Right atrium auricular region (tissue), 2 donors: ENCODE data around the gene CRIM1. TPM values are rescaled to one million over a fixed set of nuclear protein-coding genes. Genes with fewer than 3 reads are reported as not detected.
A peak's percentile ranks its signal among the peaks of the same experiment; 100 is the strongest.

Source experiments
- DNase-seq: peaks from one replicate; pipeline ENCODE4 v3.0.0-alpha.2; 2019; ENCODE audit warnings: low spot score
- H3K27ac ChIP-seq, 2 donors: fragments of 200-600 bp; sonication (generic); 1 replicate in 1 of 2; 2 replicates in 1 of 2; pipeline ENCODE4 v1.5.1; 2016 to 2019
- H3K27me3 ChIP-seq, 2 donors: fragments of 200-600 bp; sonication (generic); one replicate each; pipeline versions ENCODE4 v1.5.1 to v1.6.0; 2017 to 2019
- H3K36me3 ChIP-seq: fragments of 200-600 bp; sonication (generic); one replicate; pipeline ENCODE4 v1.5.1; 2016
- H3K4me1 ChIP-seq, 2 donors: fragments of 200-600 bp; sonication (generic); one replicate each; pipeline versions ENCODE4 v1.5.1 to v1.6.0; 2017 to 2019
- H3K4me3 ChIP-seq, 2 donors: fragments of 200-600 bp; sonication (generic); 1 replicate in 1 of 2; 2 replicates in 1 of 2; pipeline ENCODE4 v1.5.1; 2017 to 2019; ENCODE audit warnings: mild to moderate bottlenecking in 1 of 2, moderate library complexity in 1 of 2
- H3K9me3 ChIP-seq, 2 donors: fragments of 200-600 bp; sonication (generic); one replicate each; pipeline ENCODE4 v1.5.1; 2019
- total RNA-seq, 2 donors: library from RNA; depleted of rRNA; stranded (reverse); fragments of >200 nt; gene quantifications; one replicate each; pipeline ENCODE4 v1.1.0, GENCODE V29; 2016
- TF ChIP-seq, protein P1 (sequence below), 2 donors: fragments of 200-600 bp; sonication (generic); IDR thresholded peaks; one replicate each; pipeline ENCODE4 v1.5.1; 2019; ENCODE audit warnings: antibody characterized with exemption in 2 of 2

Gene CRIM1
- total RNA-seq, 2 donors from 2014 or later, result 49.1 to 71.3 TPM

GRCh38 chr2:36490749-36491148 lies 135.2 kb downstream of the CRIM1 start:
- no peak for DNase-seq
- TF ChIP-seq, protein P1, sequence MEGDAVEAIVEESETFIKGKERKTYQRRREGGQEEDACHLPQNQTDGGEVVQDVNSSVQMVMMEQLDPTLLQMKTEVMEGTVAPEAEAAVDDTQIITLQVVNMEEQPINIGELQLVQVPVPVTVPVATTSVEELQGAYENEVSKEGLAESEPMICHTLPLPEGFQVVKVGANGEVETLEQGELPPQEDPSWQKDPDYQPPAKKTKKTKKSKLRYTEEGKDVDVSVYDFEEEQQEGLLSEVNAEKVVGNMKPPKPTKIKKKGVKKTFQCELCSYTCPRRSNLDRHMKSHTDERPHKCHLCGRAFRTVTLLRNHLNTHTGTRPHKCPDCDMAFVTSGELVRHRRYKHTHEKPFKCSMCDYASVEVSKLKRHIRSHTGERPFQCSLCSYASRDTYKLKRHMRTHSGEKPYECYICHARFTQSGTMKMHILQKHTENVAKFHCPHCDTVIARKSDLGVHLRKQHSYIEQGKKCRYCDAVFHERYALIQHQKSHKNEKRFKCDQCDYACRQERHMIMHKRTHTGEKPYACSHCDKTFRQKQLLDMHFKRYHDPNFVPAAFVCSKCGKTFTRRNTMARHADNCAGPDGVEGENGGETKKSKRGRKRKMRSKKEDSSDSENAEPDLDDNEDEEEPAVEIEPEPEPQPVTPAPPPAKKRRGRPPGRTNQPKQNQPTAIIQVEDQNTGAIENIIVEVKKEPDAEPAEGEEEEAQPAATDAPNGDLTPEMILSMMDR (IDR thresholded peaks at IDR 0.05), result no peak
- peaks cover 0 to 18% of the 10 kb centered on the region in 2 donors for H3K4me1 ChIP-seq

DNA sequence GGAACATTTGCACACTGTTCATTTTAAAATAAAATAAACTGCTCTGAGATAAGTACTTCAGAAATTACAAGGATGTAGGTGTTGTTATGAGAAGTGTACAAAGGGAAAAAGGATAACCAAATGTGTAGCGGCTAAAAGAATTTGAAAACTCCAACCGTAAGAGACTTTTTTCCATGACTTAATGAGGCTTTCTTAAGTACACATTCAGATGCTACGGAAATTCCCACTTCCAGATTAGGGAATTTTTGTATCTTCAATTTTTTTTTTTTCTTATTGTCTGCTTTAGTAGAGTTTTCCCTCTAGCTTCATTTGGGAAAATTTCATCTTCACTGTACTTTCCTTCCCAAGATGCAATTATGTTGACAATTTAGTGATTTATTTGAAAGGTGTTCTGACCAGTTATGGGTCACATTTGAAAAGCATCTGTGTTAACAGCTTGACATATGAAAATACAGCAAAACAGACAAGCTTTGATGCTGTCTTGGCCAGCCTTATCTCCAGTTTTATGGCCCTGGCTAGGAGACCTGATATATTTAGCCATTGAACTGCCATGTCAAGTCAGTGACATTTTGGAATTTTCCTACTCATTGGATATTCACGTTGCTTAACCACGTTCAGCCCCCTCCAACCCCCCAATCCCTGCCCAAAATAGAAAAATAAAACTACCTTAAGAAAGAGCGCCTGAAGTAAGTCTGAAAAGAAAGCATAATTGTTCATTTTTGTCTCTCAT lies 136.8 kb downstream of the CRIM1 start:
- Histone ChIP-seq H3K36me3 (no peaks in the 10 kb centered on the region), H3K27ac (peak overlapping the region in 1 of 2 donors; percentile 15), H3K9me3 (no peaks in the 10 kb centered on the region), H3K4me1 (peaks cover 0 to 2% of the 10 kb centered on the region in 2 donors), H3K27me3 (no peaks in the 10 kb centered on the region), H3K4me3 (no peak overlapping the region)
- TF ChIP-seq, protein P1 (IDR thresholded peaks at IDR 0.05), result no peak
- no peak for DNase-seq

More at GRCh38 chr2:36490749-36491148, 135.2 kb downstream of the CRIM1 start:
- Histone ChIP-seq H3K4me3 (no peak overlapping the region), H3K9me3 (no peaks in the 10 kb centered on the region), H3K27ac (no peak overlapping the region), H3K36me3 (no peaks in the 10 kb centered on the region), H3K27me3 (no peaks in the 10 kb centered on the region)

DNA sequence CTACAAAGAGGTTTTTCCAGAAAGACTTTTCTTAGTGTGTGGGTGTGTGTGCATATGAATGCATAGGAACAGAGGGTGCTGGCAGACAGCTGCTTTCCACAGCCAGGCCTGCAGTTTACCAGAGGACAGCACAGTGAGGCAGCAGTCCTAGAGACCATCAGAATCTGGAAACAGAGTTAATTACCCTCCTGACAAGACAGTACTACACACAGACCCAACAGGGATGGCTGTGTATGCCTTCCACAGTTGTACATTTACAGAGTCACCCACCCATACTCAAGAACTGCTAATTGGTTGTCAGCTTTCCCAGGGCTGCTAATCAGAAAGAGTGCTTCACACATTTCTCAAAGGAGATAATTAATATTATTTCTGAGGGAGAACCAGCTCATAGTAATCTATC lies 137.7 kb downstream of the CRIM1 start:
- H3K9me3 ChIP-seq, result no peaks in the 10 kb centered on the region
- H3K4me3 ChIP-seq, result no peak overlapping the region
- H3K4me1 ChIP-seq, result no peaks in the 10 kb centered on the region
- H3K27me3 ChIP-seq, result no peaks in the 10 kb centered on the region
- H3K27ac ChIP-seq, result peak overlapping the region in 1 of 2 donors; percentile 15
- no peak for DNase-seq
- H3K36me3 ChIP-seq, result no peaks in the 10 kb centered on the region
- TF ChIP-seq, protein P1 (IDR thresholded peaks at IDR 0.05), result no peak

- TF ChIP-seq, protein P1 (IDR thresholded peaks at IDR 0.05), result no peak
- DNase-seq, result no peak
- Histone ChIP-seq H3K27ac (no peak overlapping the region), H3K36me3 (peaks cover 10% of the 10 kb centered on the region), H3K9me3 (no peaks in the 10 kb centered on the region), H3K4me3 (no peak overlapping the region), H3K27me3 (no peaks in the 10 kb centered on the region), H3K4me1 (no peaks in the 10 kb centered on the region)
These were observed 142.1 kb downstream of the CRIM1 start for GRCh38 chr2:36497570-36498163.

DNA sequence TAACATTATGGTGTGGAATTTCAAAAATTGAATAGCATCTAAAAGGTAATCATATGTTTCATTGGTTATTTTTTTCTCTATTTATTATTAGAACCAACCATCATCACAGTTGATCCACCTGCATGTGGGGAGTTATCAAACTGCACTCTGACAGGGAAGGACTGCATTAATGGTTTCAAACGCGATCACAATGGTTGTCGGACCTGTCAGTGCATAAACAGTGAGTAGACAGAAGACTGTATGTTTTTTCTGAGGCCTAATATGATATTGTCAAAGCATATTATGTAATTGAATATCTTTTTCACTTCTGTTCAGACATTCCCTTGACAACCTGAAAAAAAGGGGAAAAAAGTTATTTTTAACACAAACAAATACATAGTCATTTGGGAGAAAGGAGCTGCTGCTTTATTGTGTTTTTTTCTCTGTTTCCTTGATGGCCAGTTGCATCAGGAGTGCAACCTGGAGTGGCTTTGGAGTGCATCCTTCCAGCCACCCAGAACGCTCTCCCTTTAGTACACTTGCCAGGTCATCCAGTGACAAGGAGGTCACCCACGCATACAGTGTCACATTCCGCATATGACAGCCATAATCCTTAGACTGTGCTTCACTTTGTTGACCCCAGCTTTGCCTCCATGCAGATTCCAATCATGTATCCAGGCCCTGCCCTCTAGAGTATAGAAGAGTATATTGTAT lies 143.7 kb downstream of the CRIM1 start:
- TF ChIP-seq, protein P1 (IDR thresholded peaks at IDR 0.05), result no peak
- no peak overlapping the region for H3K4me3 ChIP-seq
- H3K4me1 ChIP-seq, result no peaks in the 10 kb centered on the region
- no peaks in the 10 kb centered on the region for H3K9me3 ChIP-seq
- no peak for DNase-seq
- H3K36me3 ChIP-seq, result peaks cover 14% of the 10 kb centered on the region
- no peaks in the 10 kb centered on the region for H3K27me3 ChIP-seq
- no peak overlapping the region for H3K27ac ChIP-seq
